ENCODE results near the gene GP5.

Gene GP5

DNA sequence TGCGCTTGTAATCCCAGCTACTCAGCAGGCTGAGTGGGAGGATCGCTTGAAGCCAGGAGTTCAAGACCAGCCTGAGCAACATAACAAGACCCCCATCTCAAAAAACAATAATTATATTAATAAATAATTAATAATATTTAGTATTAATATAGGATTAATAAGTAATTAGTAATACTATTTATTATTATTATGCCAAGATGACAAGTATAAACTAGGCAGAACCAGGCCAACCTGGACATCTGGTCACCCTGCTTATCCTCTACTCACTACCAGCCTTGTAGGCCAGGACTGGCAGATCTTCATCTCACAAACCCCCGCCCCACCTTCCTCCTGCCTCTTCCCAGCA lies 48.4 kb downstream of the GP5 start (continued):
- TF ChIP-seq, protein P1, sequence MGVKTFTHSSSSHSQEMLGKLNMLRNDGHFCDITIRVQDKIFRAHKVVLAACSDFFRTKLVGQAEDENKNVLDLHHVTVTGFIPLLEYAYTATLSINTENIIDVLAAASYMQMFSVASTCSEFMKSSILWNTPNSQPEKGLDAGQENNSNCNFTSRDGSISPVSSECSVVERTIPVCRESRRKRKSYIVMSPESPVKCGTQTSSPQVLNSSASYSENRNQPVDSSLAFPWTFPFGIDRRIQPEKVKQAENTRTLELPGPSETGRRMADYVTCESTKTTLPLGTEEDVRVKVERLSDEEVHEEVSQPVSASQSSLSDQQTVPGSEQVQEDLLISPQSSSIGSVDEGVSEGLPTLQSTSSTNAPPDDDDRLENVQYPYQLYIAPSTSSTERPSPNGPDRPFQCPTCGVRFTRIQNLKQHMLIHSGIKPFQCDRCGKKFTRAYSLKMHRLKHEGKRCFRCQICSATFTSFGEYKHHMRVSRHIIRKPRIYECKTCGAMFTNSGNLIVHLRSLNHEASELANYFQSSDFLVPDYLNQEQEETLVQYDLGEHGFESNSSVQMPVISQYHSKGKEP (tag by site-specific recombination; IDR thresholded peaks at IDR 0.05), result no peak
- TF ChIP-seq, protein P2, sequence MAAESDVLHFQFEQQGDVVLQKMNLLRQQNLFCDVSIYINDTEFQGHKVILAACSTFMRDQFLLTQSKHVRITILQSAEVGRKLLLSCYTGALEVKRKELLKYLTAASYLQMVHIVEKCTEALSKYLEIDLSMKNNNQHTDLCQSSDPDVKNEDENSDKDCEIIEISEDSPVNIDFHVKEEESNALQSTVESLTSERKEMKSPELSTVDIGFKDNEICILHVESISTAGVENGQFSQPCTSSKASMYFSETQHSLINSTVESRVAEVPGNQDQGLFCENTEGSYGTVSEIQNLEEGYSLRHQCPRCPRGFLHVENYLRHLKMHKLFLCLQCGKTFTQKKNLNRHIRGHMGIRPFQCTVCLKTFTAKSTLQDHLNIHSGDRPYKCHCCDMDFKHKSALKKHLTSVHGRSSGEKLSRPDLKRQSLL (tag by site-specific recombination; IDR thresholded peaks at IDR 0.05), result no peak
- TF ChIP-seq, protein P3, sequence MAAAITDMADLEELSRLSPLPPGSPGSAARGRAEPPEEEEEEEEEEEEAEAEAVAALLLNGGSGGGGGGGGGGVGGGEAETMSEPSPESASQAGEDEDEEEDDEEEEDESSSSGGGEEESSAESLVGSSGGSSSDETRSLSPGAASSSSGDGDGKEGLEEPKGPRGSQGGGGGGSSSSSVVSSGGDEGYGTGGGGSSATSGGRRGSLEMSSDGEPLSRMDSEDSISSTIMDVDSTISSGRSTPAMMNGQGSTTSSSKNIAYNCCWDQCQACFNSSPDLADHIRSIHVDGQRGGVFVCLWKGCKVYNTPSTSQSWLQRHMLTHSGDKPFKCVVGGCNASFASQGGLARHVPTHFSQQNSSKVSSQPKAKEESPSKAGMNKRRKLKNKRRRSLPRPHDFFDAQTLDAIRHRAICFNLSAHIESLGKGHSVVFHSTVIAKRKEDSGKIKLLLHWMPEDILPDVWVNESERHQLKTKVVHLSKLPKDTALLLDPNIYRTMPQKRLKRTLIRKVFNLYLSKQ (tag by site-specific recombination; IDR thresholded peaks at IDR 0.05; ENCODE audit: borderline replicate concordance), result no peak
- TF ChIP-seq ZFP41 (tag by site-specific recombination; IDR thresholded peaks at IDR 0.05; ENCODE audit: borderline replicate concordance), result no peak
- TF ChIP-seq, protein P4, sequence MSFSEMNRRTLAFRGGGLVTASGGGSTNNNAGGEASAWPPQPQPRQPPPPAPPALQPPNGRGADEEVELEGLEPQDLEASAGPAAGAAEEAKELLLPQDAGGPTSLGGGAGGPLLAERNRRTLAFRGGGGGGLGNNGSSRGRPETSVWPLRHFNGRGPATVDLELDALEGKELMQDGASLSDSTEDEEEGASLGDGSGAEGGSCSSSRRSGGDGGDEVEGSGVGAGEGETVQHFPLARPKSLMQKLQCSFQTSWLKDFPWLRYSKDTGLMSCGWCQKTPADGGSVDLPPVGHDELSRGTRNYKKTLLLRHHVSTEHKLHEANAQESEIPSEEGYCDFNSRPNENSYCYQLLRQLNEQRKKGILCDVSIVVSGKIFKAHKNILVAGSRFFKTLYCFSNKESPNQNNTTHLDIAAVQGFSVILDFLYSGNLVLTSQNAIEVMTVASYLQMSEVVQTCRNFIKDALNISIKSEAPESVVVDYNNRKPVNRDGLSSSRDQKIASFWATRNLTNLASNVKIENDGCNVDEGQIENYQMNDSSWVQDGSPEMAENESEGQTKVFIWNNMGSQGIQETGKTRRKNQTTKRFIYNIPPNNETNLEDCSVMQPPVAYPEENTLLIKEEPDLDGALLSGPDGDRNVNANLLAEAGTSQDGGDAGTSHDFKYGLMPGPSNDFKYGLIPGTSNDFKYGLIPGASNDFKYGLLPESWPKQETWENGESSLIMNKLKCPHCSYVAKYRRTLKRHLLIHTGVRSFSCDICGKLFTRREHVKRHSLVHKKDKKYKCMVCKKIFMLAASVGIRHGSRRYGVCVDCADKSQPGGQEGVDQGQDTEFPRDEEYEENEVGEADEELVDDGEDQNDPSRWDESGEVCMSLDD (tag by site-specific recombination; IDR thresholded peaks at IDR 0.05), result no peak
- TF ChIP-seq ZNF24 (tag by site-specific recombination; IDR thresholded peaks at IDR 0.05), result 0 out of 2 replicates have a peak, but pooled peaks have one; percentile 1
- TF ChIP-seq HOXD13 (CRISPR knock-in tag; IDR thresholded peaks at IDR 0.05; ENCODE audit: borderline replicate concordance), result no peak
- TF ChIP-seq, protein P5, sequence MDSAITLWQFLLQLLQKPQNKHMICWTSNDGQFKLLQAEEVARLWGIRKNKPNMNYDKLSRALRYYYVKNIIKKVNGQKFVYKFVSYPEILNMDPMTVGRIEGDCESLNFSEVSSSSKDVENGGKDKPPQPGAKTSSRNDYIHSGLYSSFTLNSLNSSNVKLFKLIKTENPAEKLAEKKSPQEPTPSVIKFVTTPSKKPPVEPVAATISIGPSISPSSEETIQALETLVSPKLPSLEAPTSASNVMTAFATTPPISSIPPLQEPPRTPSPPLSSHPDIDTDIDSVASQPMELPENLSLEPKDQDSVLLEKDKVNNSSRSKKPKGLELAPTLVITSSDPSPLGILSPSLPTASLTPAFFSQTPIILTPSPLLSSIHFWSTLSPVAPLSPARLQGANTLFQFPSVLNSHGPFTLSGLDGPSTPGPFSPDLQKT (IDR thresholded peaks at IDR 0.05; ENCODE audit: borderline replicate concordance, low read depth, low read length), result no peak
- no peak for TF ChIP-seq KLF1 (tag by site-specific recombination; IDR thresholded peaks at IDR 0.05)
- no peak for TF ChIP-seq ZNF350 (tag by site-specific recombination; IDR thresholded peaks at IDR 0.05)
- TF ChIP-seq ZNF549 (tag by site-specific recombination; IDR thresholded peaks at IDR 0.05), result no peak
- TF ChIP-seq, protein P6, sequence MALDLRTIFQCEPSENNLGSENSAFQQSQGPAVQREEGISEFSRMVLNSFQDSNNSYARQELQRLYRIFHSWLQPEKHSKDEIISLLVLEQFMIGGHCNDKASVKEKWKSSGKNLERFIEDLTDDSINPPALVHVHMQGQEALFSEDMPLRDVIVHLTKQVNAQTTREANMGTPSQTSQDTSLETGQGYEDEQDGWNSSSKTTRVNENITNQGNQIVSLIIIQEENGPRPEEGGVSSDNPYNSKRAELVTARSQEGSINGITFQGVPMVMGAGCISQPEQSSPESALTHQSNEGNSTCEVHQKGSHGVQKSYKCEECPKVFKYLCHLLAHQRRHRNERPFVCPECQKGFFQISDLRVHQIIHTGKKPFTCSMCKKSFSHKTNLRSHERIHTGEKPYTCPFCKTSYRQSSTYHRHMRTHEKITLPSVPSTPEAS (tag by site-specific recombination; IDR thresholded peaks at IDR 0.05), result 0 out of 2 replicates have a peak, but pooled peaks have one; percentile 6

DNA sequence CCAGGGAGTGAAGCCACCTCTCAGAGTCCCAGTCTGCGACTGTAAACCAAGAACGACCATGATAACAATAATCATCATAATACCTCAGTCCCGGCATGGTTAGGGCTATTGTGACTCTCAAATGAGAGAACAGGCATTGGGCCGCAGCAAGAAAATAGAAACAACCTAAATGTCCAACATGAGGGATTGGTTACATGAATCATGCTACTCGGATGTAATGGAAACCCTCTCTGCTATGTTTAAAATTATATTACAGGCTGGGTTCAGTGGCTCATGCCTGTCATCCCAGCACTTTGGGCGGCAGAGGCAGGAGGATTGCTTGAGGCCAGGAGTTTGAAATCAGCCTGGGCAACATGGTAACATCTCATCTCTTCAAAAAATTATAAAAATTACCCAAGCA lies 50.7 kb downstream of the GP5 start:
- no peak overlapping the region for H3K4me3 ChIP-seq (ENCODE audit: low read depth, low read length)
- no peaks in the 10 kb centered on the region for H3K36me3 ChIP-seq (ENCODE audit: control insufficient read depth in 2 of 2, insufficient read depth in 1 of 2, low read length in 2 of 2)
- TF ChIP-seq ZNF624 (tag by site-specific recombination; IDR thresholded peaks at IDR 0.05), result no peak
- TF ChIP-seq, protein P7, sequence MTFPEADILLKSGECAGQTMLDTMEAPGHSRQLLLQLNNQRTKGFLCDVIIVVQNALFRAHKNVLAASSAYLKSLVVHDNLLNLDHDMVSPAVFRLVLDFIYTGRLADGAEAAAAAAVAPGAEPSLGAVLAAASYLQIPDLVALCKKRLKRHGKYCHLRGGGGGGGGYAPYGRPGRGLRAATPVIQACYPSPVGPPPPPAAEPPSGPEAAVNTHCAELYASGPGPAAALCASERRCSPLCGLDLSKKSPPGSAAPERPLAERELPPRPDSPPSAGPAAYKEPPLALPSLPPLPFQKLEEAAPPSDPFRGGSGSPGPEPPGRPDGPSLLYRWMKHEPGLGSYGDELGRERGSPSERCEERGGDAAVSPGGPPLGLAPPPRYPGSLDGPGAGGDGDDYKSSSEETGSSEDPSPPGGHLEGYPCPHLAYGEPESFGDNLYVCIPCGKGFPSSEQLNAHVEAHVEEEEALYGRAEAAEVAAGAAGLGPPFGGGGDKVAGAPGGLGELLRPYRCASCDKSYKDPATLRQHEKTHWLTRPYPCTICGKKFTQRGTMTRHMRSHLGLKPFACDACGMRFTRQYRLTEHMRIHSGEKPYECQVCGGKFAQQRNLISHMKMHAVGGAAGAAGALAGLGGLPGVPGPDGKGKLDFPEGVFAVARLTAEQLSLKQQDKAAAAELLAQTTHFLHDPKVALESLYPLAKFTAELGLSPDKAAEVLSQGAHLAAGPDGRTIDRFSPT (tag by site-specific recombination; IDR thresholded peaks at IDR 0.05), result no peak
- TF ChIP-seq ZNF37A (tag by site-specific recombination; IDR thresholded peaks at IDR 0.05), result no peak
- peaks cover 4% of the 10 kb centered on the region; the same call in 1 of the 2 replicates for H3K4me1 ChIP-seq (ENCODE audit: control insufficient read depth, insufficient read depth, low read length)
- H3K9me3 ChIP-seq (ENCODE audit: control insufficient read depth, insufficient read depth, low read depth, low read length), result no peaks in the 10 kb centered on the region
- ChIA-PET CTCF (no interaction called here), POLR2A (no interaction called here)
- H3K27ac ChIP-seq (ENCODE audit: extremely low read depth, low read depth, low read length), result no peak overlapping the region
